22Rv1 (cell line): Measurements from ENCODE around the gene SP140.

Experiments used
- H3K27ac ChIP-seq: fragments of 450-650 bp; 2 replicates; pipeline ENCODE4 v1.5.1; 2017
- ZFX ChIP-seq: fragments of 450-650 bp; IDR thresholded peaks from 2 replicates; pipeline ENCODE4 v1.6.1; 2017; ENCODE audit warnings: antibody characterized with exemption, borderline replicate concordance
- TF ChIP-seq, protein P1 (sequence below): fragments of 450-650 bp; IDR thresholded peaks from 2 replicates; pipeline ENCODE4 v1.5.1; 2017; ENCODE audit warnings: mild to moderate bottlenecking

SP140 gene

DNA sequence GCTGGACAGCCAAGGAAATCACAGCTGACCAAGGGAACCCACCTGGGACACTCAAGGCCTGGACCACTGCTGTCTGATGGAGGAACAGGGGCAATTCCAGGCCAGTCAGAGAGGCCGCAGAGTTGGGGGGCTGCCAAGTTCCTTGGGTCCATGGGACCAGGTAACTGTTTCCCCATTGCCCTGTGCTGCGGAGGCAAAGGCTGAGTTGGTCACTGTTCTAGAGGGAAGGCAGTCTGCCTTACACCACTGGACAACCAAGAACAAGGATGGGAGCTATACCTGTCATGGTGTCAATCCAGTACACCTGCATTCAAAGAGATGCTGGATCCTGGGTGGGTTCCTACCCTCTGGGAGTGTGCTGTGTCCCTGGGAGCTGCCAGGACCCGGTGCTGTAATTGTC is 91.8 kb downstream of the SP140 start:
- no peak overlapping the region for H3K27ac ChIP-seq
- no peak for TF ChIP-seq ZFX
- TF ChIP-seq, protein P1, sequence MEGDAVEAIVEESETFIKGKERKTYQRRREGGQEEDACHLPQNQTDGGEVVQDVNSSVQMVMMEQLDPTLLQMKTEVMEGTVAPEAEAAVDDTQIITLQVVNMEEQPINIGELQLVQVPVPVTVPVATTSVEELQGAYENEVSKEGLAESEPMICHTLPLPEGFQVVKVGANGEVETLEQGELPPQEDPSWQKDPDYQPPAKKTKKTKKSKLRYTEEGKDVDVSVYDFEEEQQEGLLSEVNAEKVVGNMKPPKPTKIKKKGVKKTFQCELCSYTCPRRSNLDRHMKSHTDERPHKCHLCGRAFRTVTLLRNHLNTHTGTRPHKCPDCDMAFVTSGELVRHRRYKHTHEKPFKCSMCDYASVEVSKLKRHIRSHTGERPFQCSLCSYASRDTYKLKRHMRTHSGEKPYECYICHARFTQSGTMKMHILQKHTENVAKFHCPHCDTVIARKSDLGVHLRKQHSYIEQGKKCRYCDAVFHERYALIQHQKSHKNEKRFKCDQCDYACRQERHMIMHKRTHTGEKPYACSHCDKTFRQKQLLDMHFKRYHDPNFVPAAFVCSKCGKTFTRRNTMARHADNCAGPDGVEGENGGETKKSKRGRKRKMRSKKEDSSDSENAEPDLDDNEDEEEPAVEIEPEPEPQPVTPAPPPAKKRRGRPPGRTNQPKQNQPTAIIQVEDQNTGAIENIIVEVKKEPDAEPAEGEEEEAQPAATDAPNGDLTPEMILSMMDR: no peak

DNA sequence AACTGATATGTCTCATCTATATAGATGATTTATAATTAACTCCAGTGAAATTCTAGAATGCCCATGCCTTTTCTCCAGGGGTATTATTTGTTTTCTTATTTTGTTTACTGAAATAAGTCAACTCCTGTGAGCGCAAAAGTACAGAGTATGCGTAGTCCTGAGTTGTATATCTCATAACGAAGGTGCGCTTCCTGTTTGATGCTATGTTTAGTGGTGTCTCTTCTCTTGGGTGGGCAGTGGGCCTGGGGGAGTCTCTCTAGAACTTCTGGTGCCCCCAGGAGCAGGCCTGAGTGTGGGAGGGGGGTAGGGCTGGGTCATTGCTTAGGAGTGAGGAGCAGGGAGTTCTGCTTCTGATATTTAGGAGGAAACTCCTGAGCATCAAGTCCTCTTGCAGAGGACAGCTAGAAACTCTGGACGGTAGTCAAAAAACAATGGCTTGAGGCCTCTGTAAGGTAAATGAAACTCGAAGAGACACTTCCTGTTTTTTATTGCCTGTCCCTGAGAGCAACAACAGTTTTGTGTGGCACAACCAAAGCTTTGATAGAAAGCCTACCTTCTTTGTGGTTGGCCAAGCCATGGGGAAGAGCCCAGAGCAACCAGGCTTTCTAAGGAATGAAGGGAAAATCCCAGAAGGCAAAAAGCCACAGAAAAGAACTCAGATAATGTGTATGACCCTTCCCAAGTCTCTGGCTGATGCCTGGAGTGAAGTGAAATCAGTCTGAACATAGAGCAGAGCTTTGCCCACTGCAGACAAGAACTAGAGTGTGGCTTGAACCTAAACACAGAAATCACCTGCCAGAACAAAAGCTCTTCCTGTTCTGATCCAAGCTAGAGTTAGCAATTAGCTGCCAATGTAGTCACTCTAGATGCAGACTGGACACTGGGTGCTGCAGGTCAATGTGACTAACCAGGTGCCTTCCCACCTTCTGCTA is 92.9 kb downstream of the SP140 start:
- TF ChIP-seq, protein P1: no peak
- no peak for TF ChIP-seq ZFX

DNA sequence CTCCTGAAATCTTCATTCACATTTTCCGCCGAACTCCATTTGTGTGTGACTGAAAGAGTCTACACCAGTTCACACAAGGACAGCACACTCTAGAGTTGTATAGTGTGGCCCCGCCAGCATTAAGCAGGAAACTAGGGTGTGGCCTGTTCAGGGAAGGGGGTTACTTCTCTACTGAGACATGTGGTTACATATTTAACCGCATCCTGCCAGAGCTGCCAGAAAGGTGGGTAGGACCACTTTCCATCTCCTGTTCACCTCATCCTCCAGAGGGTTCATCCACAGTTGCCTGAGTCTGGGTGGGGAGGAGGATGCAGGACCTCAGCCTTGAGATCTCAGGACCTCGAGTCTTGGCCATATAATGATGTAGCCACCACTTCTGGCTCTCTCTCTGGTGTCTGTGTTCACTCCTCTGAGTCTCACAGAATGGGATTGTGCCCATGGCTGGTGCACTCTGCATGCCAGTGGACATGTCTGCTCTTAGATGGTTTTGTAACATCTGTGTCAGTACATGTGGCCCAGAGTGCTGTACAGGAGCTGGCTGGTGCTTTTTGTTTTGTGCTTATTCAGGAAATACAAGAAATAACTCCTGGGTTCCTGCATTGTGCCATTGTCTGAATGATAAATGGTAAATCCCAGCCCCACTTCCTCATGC is 93.8 kb downstream of the SP140 start:
- no peak overlapping the region for H3K27ac ChIP-seq
- no peak for TF ChIP-seq ZFX
- TF ChIP-seq, protein P1: no peak

More for the DNA sequence above, 92.9 kb downstream of the SP140 start:
- no peak overlapping the region for H3K27ac ChIP-seq

DNA sequence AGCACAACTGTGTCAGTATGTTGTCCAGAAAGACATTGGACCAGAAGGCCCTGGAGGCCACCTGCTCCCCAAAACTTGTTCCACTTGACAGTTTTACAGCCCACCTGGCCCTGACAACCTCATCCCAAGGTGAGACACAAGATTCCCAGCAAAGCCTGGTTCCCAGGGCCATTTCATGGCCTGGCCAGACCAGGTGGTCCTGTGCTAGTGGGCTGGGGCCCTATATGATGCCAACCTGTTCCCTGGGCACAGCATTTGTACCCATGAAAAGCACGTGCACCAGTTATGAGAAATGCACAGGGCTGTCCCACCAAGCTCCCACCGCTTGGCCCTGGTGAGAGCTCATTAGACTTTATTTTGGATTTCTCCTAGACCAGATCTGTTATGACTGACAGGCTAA is 95.5 kb downstream of the SP140 start:
- TF ChIP-seq, protein P1: no peak
- no peak for TF ChIP-seq ZFX
- no peak overlapping the region for H3K27ac ChIP-seq

DNA sequence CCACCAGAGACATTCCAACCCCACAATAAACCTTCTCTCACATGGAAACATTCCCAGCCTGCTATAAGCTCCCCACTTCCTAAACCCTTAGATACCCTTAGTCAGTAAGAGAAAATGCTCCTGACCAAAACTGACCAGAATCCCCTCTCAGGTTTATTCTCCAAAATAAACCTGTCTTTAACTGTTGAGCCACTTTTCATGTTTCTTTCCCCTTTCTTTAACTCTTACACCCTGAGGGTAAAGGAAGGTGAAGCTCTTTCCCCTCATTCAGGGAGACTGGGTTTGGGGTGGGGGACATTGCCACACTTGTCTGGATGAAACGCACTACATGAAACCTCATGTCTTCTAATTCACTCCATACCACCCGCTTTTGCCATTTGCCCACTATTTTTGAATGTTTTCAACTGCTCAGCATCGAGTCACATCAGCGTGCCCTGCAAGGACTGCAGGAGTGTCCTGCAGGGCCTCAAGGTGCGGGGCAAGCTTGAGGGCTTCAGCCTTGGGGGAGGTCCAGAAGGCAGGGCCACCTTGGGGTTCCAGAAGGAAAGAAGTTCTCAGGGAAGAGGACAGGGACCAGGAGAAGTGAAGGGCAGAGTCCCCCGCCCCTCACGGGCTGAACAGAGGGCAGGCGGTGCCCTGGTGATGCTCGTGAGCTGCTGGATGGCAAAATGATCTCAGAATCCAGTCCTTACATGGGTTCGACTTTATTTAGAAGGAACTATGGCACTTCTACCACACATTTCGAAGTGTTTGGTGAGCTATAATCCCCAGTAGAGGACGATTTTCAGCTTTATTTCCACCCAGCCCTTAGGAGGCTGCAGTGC is 97.2 kb downstream of the SP140 start:
- H3K27ac ChIP-seq: no peak overlapping the region
- TF ChIP-seq, protein P1: no peak
- TF ChIP-seq ZFX: no peak

DNA sequence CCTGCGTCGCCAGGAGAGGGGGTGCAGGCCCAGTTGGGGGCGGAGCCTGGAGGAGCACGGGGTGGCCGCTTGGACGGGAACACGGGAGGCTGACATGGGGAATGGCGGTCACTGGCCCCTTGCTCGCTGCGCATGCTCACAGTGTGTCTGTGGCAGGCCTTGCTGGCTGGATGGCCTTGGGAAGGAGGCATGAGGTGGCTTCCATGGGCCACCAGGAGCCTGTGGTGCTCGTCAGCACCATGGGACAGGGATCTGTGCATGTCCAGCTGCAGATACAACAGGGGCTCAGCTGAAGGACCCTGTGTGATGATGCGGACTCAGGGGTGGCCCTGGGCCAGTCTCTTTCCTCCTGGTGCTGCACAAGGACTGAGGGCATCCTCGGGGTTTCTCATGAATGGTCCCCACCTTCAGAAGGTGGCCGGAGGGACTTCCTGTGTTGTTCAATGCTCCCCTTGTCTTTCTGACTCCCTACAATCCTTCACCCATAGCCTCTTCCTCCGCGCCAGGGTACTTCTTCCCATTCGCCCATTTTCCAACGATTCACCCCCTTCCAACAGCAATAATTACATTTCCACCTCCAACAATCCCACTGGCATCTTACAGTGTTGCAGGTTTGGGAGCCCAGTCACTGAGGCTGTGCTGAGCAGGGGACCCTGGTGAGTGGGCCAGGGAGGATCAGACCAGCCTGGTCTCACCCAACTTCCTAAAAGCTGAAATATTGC is 98.0 kb downstream of the SP140 start:
- TF ChIP-seq, protein P1: peak; percentile 83
- TF ChIP-seq ZFX: no peak
- H3K27ac ChIP-seq: no peak overlapping the region
